ENCODE measurements around the gene CAPZB.

CAPZB gene

DNA sequence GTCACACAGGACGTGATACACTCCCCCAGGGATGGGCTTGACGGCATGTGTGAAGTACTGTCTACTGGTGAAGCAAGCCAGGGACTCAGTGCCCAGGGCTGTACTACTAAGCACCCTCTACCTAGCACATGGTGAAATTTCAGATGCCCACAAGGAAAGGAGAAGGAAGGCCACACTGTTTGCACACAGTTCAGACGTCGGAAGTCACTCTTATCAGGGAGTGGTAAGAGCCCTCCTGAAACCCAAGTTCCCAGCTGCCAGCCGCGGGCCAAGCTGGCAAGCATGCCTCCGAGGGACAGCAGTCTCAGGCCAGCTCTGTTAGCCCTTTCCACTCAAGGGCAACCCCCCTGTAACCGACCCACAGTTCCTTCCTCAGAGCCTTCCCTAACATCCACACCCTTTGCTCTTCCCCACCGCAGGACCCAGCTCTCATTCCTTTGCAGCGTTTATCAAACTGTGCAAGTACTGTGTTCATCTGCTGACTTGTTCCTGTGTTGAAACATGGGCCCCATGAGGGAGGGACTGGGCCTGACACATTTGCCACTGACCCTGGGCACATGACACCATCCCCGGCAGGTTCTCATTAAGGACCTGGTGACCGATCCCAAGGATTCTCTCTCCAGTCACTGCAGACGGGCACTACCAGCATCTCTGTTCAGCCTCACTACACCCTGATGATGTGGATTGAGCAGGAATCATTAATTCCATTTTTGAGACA is 114.7 kb downstream of the CAPZB start:
- H3K9me3 ChIP-seq (ENCODE audit: control insufficient read depth, insufficient read depth, low read length): no peaks in the 10 kb centered on the region
- H3K36me3 ChIP-seq (ENCODE audit: insufficient read depth, low read length): 0 out of 2 replicates have a peak, but pooled peaks cover 3% of the 10 kb centered on the region
- H3K4me1 ChIP-seq (ENCODE audit: insufficient read depth, low read length): no peaks in the 10 kb centered on the region
- H3K9ac ChIP-seq (ENCODE audit: low read depth, low read length): no peak overlapping the region

GRCh38 chr1:19369396-19370090 is 115.8 kb downstream of the CAPZB start:
- Histone ChIP-seq H3K4me1 (ENCODE audit: insufficient read depth, low read length) (no peaks in the 10 kb centered on the region), H3K9ac (ENCODE audit: low read depth, low read length) (no peak overlapping the region), H3K36me3 (ENCODE audit: insufficient read depth, low read length) (0 out of 2 replicates have a peak, but pooled peaks cover 3% of the 10 kb centered on the region), H3K9me3 (ENCODE audit: control insufficient read depth, insufficient read depth, low read length) (no peaks in the 10 kb centered on the region)

DNA sequence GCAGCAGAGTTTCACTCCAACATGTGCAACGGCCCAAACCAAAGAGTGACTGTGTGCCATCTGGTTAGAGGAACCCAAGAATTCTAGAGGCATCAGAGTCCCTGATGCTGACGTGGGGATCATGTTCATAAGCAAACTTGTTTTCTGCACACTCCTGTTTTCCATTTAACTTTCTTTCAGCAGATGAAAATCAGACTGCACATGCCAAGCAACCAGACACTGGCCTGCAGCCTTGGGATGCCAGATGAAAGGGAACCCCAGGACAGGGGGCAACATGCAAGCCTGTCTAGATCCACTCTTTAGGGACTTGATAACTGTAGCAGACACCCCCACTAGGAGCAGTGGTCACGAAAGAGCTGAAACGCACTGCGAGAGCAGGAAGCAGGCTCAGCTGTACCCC is 116.4 kb downstream of the CAPZB start:
- H3K9me3 ChIP-seq (ENCODE audit: control insufficient read depth, insufficient read depth, low read length): no peaks in the 10 kb centered on the region
- H3K9ac ChIP-seq (ENCODE audit: low read depth, low read length): no peak overlapping the region
- 0 out of 2 replicates have a peak, but pooled peaks cover 3% of the 10 kb centered on the region for H3K36me3 ChIP-seq (ENCODE audit: insufficient read depth, low read length)
- no peaks in the 10 kb centered on the region for H3K4me1 ChIP-seq (ENCODE audit: insufficient read depth, low read length)

- Histone ChIP-seq H3K36me3 (ENCODE audit: insufficient read depth, low read length) (0 out of 2 replicates have a peak, but pooled peaks cover 3% of the 10 kb centered on the region), H3K4me1 (ENCODE audit: insufficient read depth, low read length) (no peaks in the 10 kb centered on the region), H3K9ac (ENCODE audit: low read depth, low read length) (no peak overlapping the region), H3K9me3 (ENCODE audit: control insufficient read depth, insufficient read depth, low read length) (no peaks in the 10 kb centered on the region)
Measured at GRCh38 chr1:19368050-19368449, 117.3 kb downstream of the CAPZB start.

GRCh38 chr1:19367584-19368041 is 117.7 kb downstream of the CAPZB start:
- no peaks in the 10 kb centered on the region for H3K4me1 ChIP-seq (ENCODE audit: insufficient read depth, low read length)
- H3K9ac ChIP-seq (ENCODE audit: low read depth, low read length): no peak overlapping the region
- no peaks in the 10 kb centered on the region for H3K9me3 ChIP-seq (ENCODE audit: control insufficient read depth, insufficient read depth, low read length)
- peaks cover 3% of the 10 kb centered on the region; the same call in 1 of the 2 replicates for H3K36me3 ChIP-seq (ENCODE audit: insufficient read depth, low read length)

DNA sequence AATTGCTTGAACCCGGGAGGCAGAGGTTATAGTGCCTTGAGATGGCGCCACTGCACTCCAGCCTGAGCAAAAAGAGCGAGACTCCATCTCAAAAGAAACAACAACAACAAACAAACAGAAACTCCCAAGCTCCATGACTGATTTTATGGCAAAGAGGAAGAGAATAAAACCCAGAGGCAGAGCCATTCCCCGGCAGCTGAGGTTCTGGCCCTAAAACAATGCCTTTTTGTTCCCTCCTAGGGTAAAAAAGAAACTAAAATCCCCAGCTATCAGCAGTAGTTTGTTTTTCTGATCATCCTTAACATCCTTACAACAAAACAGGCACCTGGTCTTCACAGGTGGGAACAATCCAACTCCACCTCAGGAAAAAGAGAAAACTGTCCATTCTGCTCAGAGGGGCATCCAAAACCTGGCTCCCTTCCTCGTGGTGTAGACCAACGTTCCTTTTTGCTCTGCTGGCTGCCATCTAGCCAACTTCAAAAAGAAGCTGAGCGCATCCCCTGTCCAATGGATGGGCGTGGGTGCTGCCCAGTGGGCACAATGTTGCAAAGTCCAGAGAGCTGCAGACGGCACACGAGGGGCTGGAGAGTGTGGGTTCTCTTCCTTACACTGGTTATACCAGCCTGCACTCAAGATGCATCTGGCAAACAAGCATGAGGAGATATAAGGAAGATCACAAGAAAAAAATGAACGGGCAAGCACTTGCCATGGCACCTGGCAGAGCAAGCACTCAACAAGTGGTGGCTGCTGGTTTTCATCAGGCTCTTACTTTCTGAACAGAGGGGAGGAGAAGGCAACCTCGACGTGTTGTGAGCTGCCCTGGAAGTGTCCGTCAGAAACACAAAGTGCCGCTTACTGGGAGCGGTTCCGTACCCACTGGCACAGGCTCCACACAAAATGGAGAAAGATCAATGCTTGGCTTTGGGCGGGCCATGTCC is 118.5 kb downstream of the CAPZB start:
- no peak overlapping the region for H3K9ac ChIP-seq (ENCODE audit: low read depth, low read length)
- no peaks in the 10 kb centered on the region for H3K4me1 ChIP-seq (ENCODE audit: insufficient read depth, low read length)
- H3K36me3 ChIP-seq (ENCODE audit: insufficient read depth, low read length): no peaks in the 10 kb centered on the region; the same call in 1 of the 2 replicates
- no peaks in the 10 kb centered on the region for H3K9me3 ChIP-seq (ENCODE audit: control insufficient read depth, insufficient read depth, low read length)

GRCh38 chr1:19365721-19366120 is 119.6 kb downstream of the CAPZB start:
- Histone ChIP-seq H3K4me1 (ENCODE audit: insufficient read depth, low read length) (no peaks in the 10 kb centered on the region), H3K9ac (ENCODE audit: low read depth, low read length) (no peak overlapping the region), H3K9me3 (ENCODE audit: control insufficient read depth, insufficient read depth, low read length) (no peaks in the 10 kb centered on the region), H3K36me3 (ENCODE audit: insufficient read depth, low read length) (no peaks in the 10 kb centered on the region; the same call in 1 of the 2 replicates)

- Histone ChIP-seq H3K36me3 (ENCODE audit: insufficient read depth, low read length) (no peaks in the 10 kb centered on the region; the same call in 1 of the 2 replicates), H3K4me1 (ENCODE audit: insufficient read depth, low read length) (no peaks in the 10 kb centered on the region), H3K9me3 (ENCODE audit: control insufficient read depth, insufficient read depth, low read length) (no peaks in the 10 kb centered on the region), H3K9ac (ENCODE audit: low read depth, low read length) (no peak overlapping the region)
Measured at GRCh38 chr1:19363536-19364152, 121.7 kb downstream of the CAPZB start.

DNA sequence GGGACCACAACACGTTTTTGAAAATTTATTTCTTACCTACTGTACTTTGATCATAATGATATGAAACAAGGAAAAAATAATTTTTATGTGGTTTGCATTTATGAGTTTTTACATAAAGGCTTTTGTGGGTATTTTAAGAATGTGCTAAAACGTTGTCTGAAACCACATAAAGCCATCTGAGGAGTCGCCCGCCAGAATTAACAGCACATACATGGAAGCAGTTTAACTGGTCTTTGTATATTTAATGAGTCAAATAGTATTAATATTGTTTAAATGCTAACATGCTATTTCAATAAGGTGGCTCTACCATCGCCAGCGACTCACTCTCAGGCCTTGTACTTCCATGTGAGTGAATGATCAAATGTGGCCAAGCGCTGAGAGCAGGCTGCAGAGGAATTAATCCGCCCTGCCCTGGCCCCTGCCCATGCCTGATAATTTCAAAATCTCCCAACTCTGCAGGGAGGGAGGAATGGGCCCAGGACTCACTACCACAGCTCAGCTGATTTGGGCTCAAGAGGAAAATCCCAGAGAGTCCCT is 123.7 kb downstream of the CAPZB start:
- Histone ChIP-seq H3K4me1 (ENCODE audit: insufficient read depth, low read length) (no peaks in the 10 kb centered on the region), H3K9me3 (ENCODE audit: control insufficient read depth, insufficient read depth, low read length) (no peaks in the 10 kb centered on the region), H3K36me3 (ENCODE audit: insufficient read depth, low read length) (no peaks in the 10 kb centered on the region; the same call in 1 of the 2 replicates), H3K9ac (ENCODE audit: low read depth, low read length) (no peak overlapping the region)

DNA sequence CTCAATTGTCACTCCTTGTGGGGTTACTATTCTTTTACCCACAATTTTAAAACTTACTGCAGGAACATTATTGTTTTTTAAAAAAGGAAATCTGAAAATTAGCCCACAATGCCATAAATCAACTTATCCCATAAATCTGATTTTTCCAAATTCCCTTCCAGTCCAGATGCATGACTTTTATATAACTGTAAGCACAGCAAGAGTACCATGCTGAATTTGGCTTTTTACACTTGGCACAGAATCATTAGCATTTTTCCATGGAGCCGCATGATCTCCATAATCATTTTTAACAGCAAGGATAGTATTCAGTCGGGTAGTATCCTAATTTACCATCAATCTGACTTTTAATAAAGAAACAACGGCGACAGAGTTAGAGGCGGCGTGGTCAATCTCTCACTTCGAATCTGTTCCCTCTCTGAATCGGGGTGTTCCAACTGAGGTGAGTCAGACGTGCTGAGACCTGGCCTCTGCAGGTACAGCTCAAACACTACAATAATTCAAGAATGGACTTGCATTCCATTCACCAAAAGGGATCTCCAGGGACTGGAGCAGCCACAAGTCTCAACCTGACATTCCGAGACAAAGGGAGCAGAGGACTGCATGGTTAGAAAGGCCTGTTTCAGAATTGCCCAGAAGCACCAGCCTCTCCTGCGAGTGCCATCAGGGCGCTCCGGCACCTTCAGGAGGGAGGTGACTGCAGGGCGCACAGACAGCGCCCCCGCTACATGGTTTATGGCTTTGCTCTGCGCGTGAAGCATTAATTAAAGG is 124.3 kb downstream of the CAPZB start:
- Histone ChIP-seq H3K9me3 (ENCODE audit: control insufficient read depth, insufficient read depth, low read length) (no peaks in the 10 kb centered on the region), H3K4me1 (ENCODE audit: insufficient read depth, low read length) (no peaks in the 10 kb centered on the region), H3K36me3 (ENCODE audit: insufficient read depth, low read length) (no peaks in the 10 kb centered on the region; the same call in 1 of the 2 replicates), H3K9ac (ENCODE audit: low read depth, low read length) (no peak overlapping the region)

GRCh38 chr1:19360432-19360831 is 124.9 kb downstream of the CAPZB start:
- H3K9ac ChIP-seq (ENCODE audit: low read depth, low read length): no peak overlapping the region
- H3K36me3 ChIP-seq (ENCODE audit: insufficient read depth, low read length): no peaks in the 10 kb centered on the region; the same call in 1 of the 2 replicates
- H3K4me1 ChIP-seq (ENCODE audit: insufficient read depth, low read length): no peaks in the 10 kb centered on the region
- H3K9me3 ChIP-seq (ENCODE audit: control insufficient read depth, insufficient read depth, low read length): no peaks in the 10 kb centered on the region

DNA sequence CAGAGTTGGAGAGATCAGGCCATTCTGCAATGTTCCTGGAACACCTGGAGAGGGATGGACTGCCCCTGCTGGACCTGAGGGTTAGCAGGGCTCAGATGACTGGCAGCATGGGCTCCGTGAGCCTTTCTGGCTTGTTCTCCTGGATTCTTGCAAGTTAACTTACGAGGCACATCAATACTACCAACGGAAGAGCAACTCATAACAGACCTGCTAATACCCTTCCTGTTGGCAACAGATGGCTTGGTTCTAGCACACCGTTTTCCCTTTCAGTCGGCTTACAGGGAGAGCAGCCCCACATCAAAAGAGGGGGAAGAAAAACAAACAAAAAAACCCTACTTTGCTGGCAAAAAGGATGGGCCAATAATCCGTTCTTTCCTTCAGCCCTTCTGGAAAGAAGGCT is 125.3 kb downstream of the CAPZB start:
- Histone ChIP-seq H3K36me3 (ENCODE audit: insufficient read depth, low read length) (no peaks in the 10 kb centered on the region; the same call in 1 of the 2 replicates), H3K9ac (ENCODE audit: low read depth, low read length) (no peak overlapping the region)

GRCh38 chr1:19359357-19359756 is 126.0 kb downstream of the CAPZB start:
- H3K9me3 ChIP-seq (ENCODE audit: control insufficient read depth, insufficient read depth, low read length): no peaks in the 10 kb centered on the region
- no peak overlapping the region for H3K9ac ChIP-seq (ENCODE audit: low read depth, low read length)
- H3K36me3 ChIP-seq (ENCODE audit: insufficient read depth, low read length): peaks cover 3% of the 10 kb centered on the region; the same call in 1 of the 2 replicates
- H3K4me1 ChIP-seq (ENCODE audit: insufficient read depth, low read length): peaks cover 5% of the 10 kb centered on the region

More for the DNA sequence above, 125.3 kb downstream of the CAPZB start:
- Histone ChIP-seq H3K9me3 (ENCODE audit: control insufficient read depth, insufficient read depth, low read length) (no peaks in the 10 kb centered on the region), H3K4me1 (ENCODE audit: insufficient read depth, low read length) (no peaks in the 10 kb centered on the region)

Data from ES-I3 (cell line).